Breast epithelium (tissue), 3 donors: ENCODE results near the gene RMND5A.

Experiments
- POLR2A ChIP-seq: fragments of 450-650 bp; IDR thresholded peaks from one replicate; pipeline ENCODE4 v1.6.1; 2016; ENCODE audit warnings: antibody characterized with exemption, mild to moderate bottlenecking, moderate library complexity
- POLR2AphosphoS5 ChIP-seq, 3 donors: sonication (generic); formaldehyde crosslinking; IDR thresholded peaks; one replicate each; pipeline ENCODE4 v1.6.1; 2017; ENCODE audit warnings: antibody characterized with exemption in 3 of 3
- TF ChIP-seq, protein P1 (sequence below), 3 donors: fragments of 450-650 bp; IDR thresholded peaks; one replicate each; pipeline ENCODE4 v1.5.1; 2016 to 2017; ENCODE audit warnings: antibody characterized with exemption in 3 of 3, mild to moderate bottlenecking in 3 of 3, moderate library complexity in 3 of 3

DNA sequence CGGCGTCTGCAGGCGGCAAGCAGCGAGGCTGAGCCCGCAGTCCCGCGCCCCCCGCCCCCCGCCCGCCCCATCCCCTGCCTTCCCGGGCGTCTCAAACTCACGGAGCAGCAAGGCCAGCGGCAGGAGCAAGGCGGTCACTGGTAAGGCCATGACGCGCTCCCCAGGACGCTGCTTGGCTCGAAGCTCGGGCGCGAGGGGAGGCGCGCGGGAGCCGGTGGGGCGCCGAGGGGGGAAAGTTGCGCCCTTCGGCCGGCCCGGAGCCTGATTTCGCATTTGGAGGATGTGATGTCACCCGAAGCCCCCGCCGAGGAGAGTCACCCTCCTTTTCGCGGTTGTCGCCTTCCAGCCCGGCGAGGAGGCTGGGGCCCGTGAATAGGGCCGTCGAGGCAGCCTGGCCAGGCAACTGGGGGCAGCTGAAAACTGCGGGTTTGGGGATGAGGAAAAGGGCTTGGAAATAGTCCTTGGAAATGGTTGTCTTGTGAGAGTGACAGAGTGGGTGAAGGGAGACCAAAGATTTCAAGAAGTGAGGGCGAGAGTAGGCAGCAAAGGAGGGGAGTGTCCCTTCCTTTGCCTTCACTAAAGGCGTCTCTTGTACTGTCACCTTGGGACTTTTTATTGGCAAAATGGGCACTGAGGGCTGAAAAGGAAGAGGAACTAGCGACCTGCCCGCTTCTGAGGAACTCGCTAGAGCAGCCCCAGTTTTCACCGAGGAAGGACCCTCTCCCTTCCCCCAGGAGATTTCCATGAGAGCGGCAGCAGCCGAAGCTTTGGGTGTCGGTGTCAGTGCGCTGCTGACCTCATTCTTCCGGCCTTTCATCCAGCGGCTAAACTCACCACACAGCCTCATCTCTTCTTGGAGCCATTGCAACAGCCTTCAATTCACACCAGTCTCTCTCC, 70.8 kb downstream of the RMND5A start, which contains the start of gene CD8A:
- TF ChIP-seq, protein P1, sequence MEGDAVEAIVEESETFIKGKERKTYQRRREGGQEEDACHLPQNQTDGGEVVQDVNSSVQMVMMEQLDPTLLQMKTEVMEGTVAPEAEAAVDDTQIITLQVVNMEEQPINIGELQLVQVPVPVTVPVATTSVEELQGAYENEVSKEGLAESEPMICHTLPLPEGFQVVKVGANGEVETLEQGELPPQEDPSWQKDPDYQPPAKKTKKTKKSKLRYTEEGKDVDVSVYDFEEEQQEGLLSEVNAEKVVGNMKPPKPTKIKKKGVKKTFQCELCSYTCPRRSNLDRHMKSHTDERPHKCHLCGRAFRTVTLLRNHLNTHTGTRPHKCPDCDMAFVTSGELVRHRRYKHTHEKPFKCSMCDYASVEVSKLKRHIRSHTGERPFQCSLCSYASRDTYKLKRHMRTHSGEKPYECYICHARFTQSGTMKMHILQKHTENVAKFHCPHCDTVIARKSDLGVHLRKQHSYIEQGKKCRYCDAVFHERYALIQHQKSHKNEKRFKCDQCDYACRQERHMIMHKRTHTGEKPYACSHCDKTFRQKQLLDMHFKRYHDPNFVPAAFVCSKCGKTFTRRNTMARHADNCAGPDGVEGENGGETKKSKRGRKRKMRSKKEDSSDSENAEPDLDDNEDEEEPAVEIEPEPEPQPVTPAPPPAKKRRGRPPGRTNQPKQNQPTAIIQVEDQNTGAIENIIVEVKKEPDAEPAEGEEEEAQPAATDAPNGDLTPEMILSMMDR (IDR thresholded peaks at IDR 0.05): no peak
- TF ChIP-seq POLR2A: no peak
- no peak for TF ChIP-seq POLR2AphosphoS5 (IDR thresholded peaks at IDR 0.05)
